HFF-Myc (cell line): ENCODE measurements around the gene FHIT.

Source experiments
- DNase-seq: peaks from one replicate; pipeline ENCODE4 v3.0.0-alpha.2; 2011; ENCODE audit warnings: low read depth; ENCODE audit errors: extremely low read depth
- H3K4me3 ChIP-seq: replicated peaks from 2 replicates; pipeline ENCODE4 v1.5.1; 2011; ENCODE audit warnings: low read depth, mild to moderate bottlenecking, control low read depth, low read length
- TF ChIP-seq, protein P1 (sequence below): IDR thresholded peaks from 2 replicates; pipeline ENCODE4 v1.5.1; 2012; ENCODE audit warnings: mild to moderate bottlenecking, low read depth, low read length, control low read depth; ENCODE audit errors: missing control alignments

FHIT gene

DNA sequence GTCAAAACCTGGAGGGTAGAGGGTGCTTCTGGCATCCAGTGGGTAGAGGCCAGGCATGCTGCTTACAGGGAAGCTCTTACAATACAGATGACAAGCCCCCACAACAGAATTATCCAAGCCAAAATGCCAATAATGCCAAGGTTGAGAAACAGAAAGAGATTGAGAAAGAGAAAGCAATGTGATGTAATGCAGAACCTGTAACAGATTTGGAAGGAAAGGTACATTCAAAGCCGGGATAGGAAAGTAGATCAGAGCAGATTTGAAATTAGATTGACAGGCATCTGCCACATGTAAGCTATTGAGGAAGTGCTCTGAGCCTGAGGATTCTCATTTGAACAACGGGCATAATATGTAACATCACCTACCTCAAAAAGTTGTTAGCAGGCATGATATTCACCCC is 157.9 kb downstream of the FHIT start:
- TF ChIP-seq, protein P1, sequence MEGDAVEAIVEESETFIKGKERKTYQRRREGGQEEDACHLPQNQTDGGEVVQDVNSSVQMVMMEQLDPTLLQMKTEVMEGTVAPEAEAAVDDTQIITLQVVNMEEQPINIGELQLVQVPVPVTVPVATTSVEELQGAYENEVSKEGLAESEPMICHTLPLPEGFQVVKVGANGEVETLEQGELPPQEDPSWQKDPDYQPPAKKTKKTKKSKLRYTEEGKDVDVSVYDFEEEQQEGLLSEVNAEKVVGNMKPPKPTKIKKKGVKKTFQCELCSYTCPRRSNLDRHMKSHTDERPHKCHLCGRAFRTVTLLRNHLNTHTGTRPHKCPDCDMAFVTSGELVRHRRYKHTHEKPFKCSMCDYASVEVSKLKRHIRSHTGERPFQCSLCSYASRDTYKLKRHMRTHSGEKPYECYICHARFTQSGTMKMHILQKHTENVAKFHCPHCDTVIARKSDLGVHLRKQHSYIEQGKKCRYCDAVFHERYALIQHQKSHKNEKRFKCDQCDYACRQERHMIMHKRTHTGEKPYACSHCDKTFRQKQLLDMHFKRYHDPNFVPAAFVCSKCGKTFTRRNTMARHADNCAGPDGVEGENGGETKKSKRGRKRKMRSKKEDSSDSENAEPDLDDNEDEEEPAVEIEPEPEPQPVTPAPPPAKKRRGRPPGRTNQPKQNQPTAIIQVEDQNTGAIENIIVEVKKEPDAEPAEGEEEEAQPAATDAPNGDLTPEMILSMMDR, result no peak
- H3K4me3 ChIP-seq, result no peak overlapping the region
- DNase-seq, result no peak

GRCh38 chr3:61092870-61093269 is 158.4 kb downstream of the FHIT start:
- no peak for DNase-seq
- TF ChIP-seq, protein P1, result no peak
- no peak overlapping the region for H3K4me3 ChIP-seq

- H3K4me3 ChIP-seq, result no peak overlapping the region
- TF ChIP-seq, protein P1, result no peak
- no peak for DNase-seq
These were observed 160.7 kb downstream of the FHIT start for GRCh38 chr3:61090389-61091169.

DNA sequence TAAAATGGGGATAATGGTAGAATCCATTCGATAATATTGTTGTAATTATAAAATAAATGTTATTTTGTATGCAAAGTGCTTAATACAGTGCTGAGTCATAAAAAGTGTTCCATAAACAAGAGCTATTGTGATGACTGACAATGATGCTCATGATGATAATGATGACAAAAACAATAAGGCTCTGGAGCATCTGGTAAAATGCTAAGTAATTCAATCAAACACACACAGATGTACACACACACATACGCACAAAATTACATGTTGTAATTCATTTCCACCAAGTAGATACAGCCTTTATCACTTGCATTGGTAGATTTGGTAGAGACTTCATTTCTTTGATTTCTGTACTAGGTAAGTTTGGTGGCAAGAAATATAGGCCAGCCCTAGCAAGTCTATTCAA is 163.8 kb downstream of the FHIT start:
- DNase-seq, result no peak
- no peak overlapping the region for H3K4me3 ChIP-seq
- TF ChIP-seq, protein P1, result no peak

- DNase-seq, result no peak
- H3K4me3 ChIP-seq, result no peak overlapping the region
- TF ChIP-seq, protein P1, result no peak
These were observed 169.7 kb downstream of the FHIT start for GRCh38 chr3:61081554-61081953.

DNA sequence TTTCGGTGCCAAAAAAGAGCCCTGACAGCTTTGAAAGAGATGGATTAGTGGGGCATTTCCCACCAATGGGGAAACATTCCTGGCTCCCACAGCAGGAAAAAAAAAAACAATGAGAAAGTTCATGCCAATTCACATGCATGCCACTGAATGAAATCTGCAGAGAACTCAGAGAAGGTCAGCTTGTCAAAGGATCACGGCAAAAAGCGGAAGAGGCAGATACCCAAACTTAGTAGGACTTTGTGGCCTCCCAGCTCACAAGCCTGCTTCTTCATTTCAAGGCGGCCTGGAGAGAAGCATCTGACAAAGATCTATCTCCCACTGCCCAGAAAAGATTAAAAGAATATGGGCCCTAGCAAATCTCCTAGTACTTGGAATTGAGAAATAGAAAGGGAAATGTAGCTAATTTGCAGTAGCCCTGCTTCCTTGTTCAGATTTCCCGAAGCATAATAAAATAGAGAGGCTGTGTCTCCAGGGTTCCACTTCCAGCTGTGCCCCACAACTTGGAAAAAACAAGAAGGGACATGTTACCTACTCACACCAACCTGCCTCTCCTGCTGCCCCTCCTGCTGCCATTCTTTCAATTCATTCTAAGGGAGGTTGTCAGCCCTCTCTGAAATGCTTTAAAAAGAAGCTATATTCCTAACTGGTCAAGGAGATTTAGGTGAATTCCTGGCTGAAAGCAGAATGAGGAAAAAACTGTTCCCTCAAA is 170.4 kb downstream of the FHIT start:
- DNase-seq, result no peak
- TF ChIP-seq, protein P1, result no peak
- H3K4me3 ChIP-seq, result no peak overlapping the region
